DND-41 (cell line): ENCODE results near the gene ETF1.

Experiments used
- ATAC-seq: fragments of 200-7000 bp; cut with Tn5 transposase; 3 replicates; pipeline ENCODE4 v1.9.1; 2021; ENCODE audit warnings: low read depth; ENCODE audit not compliant: insufficient read depth
- DNase-seq: peaks from one replicate; pipeline ENCODE4 v3.0.0-alpha.2; 2020
- H2AFZ ChIP-seq: 2 replicates; pipeline ENCODE4 v1.6.0; 2012; ENCODE audit warnings: low read depth, low read length
- H3K27ac ChIP-seq: 2 replicates; pipeline ENCODE4 v1.5.1; 2012; ENCODE audit warnings: low read length, inconsistent platforms
- H3K27me3 ChIP-seq: fragments of 200-600 bp; sonication (generic); 2 replicates; pipeline ENCODE4 v1.6.0; 2012; ENCODE audit warnings: low read length, mild to moderate bottlenecking, inconsistent platforms; ENCODE audit not compliant: insufficient read depth, poor library complexity
- H3K36me3 ChIP-seq: 2 replicates; pipeline ENCODE4 v1.5.1; 2012; ENCODE audit warnings: low read length, inconsistent platforms; ENCODE audit not compliant: insufficient read depth
- H3K4me1 ChIP-seq: 2 replicates; pipeline ENCODE4 v1.5.1; 2012; ENCODE audit warnings: mild to moderate bottlenecking, low read length; ENCODE audit not compliant: insufficient read depth
- H3K4me2 ChIP-seq: 2 replicates; pipeline ENCODE4 v1.6.0; 2012; ENCODE audit warnings: mild to moderate bottlenecking, moderate library complexity, low read length, inconsistent platforms; ENCODE audit not compliant: insufficient read depth
- H3K4me3 ChIP-seq, 2 experiments: fragments of 200-600 bp in 1 of 2; shearing (Covaris generic) in 1 of 2; 2 replicates each; pipeline ENCODE4 v1.5.1; 2012 to 2016; ENCODE audit warnings: inconsistent platforms in 2 of 2, low read length in 2 of 2, mild to moderate bottlenecking in 2 of 2, low read depth in 1 of 2, moderate library complexity in 1 of 2
- H3K79me2 ChIP-seq: 2 replicates; pipeline ENCODE4 v1.6.0; 2012; ENCODE audit warnings: low read length, inconsistent platforms; ENCODE audit not compliant: insufficient read depth
- H3K9ac ChIP-seq: 2 replicates; pipeline ENCODE4 v1.6.0; 2012; ENCODE audit warnings: low read depth, mild to moderate bottlenecking, inconsistent platforms, low read length, moderate library complexity
- H3K9me3 ChIP-seq: 2 replicates; pipeline ENCODE4 v1.5.1; 2012; ENCODE audit warnings: low read length, moderate library complexity, mild to moderate bottlenecking, inconsistent platforms; ENCODE audit not compliant: insufficient read depth, severe bottlenecking
- H4K20me1 ChIP-seq: 2 replicates; pipeline ENCODE4 v1.6.0; 2012; ENCODE audit warnings: low read length; ENCODE audit not compliant: insufficient read depth
- CTCF ChIP-seq: IDR thresholded peaks from 2 replicates; pipeline ENCODE4 v1.5.1; 2012; ENCODE audit warnings: borderline replicate concordance, low read length, moderate library complexity, mild to moderate bottlenecking; ENCODE audit not compliant: poor library complexity, severe bottlenecking; ENCODE audit errors: extremely low read depth
- EZH2 ChIP-seq: IDR thresholded peaks from 3 replicates; pipeline ENCODE4 v1.6.1; 2012; ENCODE audit warnings: borderline replicate concordance, low read depth, mild to moderate bottlenecking, moderate library complexity, low read length, inconsistent platforms; ENCODE audit not compliant: severe bottlenecking

Gene ETF1

GRCh38 chr5:138472353-138472752 is 70.7 kb downstream of the ETF1 start:
- Histone ChIP-seq H4K20me1 (peaks cover 14% of the 10 kb centered on the region), H3K9me3 (no peaks in the 10 kb centered on the region), H3K27me3 (no peaks in the 10 kb centered on the region), H3K79me2 (peaks cover 4% of the 10 kb centered on the region; the same call in 1 of the 2 replicates), H3K9ac (no peak overlapping the region), H3K4me1 (peaks cover 10% of the 10 kb centered on the region), H3K4me2 (no peak overlapping the region), H2AFZ (no peak overlapping the region), H3K27ac (no peak overlapping the region), H3K4me3 (no peak overlapping the region), H3K36me3 (peaks cover 3% of the 10 kb centered on the region; the same call in 1 of the 2 replicates)
- no peak for TF ChIP-seq CTCF
- TF ChIP-seq EZH2 = no peak
- ATAC-seq = no peak
- DNase-seq = no peak

GRCh38 chr5:138471052-138471361 is 72.0 kb downstream of the ETF1 start:
- Histone ChIP-seq H3K9ac (no peak overlapping the region), H3K79me2 (peaks cover 15% of the 10 kb centered on the region), H3K27ac (no peak overlapping the region), H4K20me1 (peaks cover 27% of the 10 kb centered on the region), H3K4me1 (peaks cover 24% of the 10 kb centered on the region), H3K27me3 (no peaks in the 10 kb centered on the region), H2AFZ (no peak overlapping the region), H3K4me2 (no peak overlapping the region), H3K9me3 (no peaks in the 10 kb centered on the region), H3K36me3 (peaks cover 16% of the 10 kb centered on the region), H3K4me3 (no peak overlapping the region)
- TF ChIP-seq CTCF (no peak), EZH2 (no peak)
- DNase-seq = no peak
- ATAC-seq = no peak

GRCh38 chr5:138470322-138471051 is 72.5 kb downstream of the ETF1 start:
- Histone ChIP-seq H3K79me2 (peaks cover 20% of the 10 kb centered on the region), H4K20me1 (peaks cover 32% of the 10 kb centered on the region), H3K4me3 (no peak overlapping the region), H3K27me3 (no peaks in the 10 kb centered on the region), H3K9ac (no peak overlapping the region), H3K4me1 (peaks cover 29% of the 10 kb centered on the region), H3K9me3 (no peaks in the 10 kb centered on the region), H3K27ac (no peak overlapping the region), H3K36me3 (peaks cover 19% of the 10 kb centered on the region), H3K4me2 (no peak overlapping the region), H2AFZ (no peak overlapping the region)
- TF ChIP-seq CTCF = no peak
- no peak for ATAC-seq
- no peak for DNase-seq
